NCI-H2107 (cell line): ENCODE results near the gene SESN1.
"Not testable (repeated sequence)": the region's sequence is repeated elsewhere in the genome, so short reads cannot be mapped to it uniquely, and the experiment has no call there.

Experiments
- DNase-seq: peaks from one replicate; lab custom pipeline; 2025; lab: John Stamatoyannopoulos, UW

Gene SESN1

DNA sequence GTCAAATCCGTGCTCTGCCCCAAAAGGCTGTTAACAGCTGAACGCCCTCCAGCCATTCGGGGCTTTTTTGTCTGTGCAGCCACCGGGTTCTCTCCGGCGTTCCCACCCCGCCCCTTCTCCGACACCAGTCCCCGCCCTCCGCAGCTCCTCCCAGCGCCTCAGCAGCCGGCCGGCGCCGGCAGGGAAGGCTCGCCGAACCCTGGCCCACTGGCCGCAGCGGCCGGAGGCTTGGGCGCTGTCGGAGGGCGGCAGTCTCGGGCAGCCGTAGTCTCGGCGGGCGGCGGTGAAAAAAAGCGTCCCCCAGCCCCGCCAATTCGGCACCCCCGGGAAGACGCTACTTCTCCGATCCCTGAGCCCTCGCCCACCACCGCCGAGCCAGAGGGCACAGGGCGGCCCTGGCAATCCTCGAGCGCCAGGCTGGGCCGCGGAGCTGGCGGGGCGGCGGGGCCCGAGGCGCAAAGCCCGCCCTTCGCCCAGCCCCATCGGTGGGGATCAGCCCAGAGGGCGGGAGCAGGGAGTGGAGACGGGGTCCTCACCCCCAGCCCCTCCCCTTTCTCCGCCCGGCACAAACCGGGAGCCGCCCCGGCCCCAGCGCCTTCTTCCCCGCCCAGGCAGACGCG, at the start of gene SESN1:
SESN1 (minus strand) TSS at position 431 of the 620 bp plus-strand sequence. CDS start 773 bp downstream, outside the sequence.
- peak; percentile 67 for DNase-seq

DNA sequence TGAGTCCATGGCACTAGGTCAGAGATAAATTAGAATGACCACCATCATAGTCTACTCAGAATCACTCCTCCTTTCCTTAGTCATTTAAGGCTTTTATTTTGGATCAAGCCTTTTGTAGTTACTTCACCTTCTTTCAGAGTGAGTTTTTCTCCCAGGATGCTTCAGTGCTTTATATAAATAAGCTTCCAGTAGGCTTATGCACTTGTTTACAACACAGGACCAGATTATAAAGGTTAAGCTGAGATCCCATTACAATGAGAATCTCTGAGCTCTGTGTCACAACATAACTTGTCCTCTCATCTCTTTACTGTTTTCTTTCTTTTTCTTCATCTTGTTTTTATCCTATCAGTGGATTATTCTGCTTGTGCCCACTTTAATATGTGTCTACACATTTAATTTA, 48.5 kb upstream of the SESN1 start:
- DNase-seq = no peak

DNA sequence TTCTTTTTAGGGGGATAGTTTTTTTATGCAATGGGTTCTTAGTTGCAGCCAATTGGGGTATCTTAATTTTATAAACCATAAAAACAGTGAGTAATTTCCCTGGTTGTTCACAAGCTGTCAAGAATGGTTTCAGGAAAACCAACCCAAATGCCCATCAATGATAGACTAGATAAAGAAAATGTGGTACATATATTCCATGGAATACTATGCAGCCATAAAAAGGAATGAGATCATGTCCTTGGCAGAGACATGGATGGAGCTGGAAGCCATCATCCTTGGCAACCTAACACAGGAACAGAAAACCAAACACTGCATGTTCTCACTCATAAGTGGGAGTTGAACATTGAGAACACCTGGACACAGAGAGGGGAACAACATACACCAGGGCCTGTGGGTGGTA, 47.4 kb upstream of the SESN1 start:
- not testable (repeated sequence) for DNase-seq

DNA sequence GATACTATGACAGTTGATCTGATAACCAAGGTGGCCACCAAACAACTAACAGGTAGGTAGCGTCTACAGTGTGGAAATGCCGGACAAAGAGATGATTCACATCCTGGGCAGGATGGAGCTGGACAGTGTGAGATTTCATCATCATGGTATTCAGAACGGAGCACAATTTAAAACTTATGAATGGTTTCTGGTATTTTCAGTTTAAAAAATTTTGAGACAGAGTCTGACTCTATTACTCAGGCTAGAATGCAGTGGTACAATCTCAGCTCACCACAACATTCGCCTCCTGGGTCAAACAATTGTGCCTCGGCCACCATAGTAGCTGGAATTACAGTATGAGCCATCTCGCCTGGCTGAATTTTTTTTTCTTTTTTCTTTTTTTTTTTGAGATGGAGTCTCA, 44.5 kb upstream of the SESN1 start:
- DNase-seq = no peak

DNA sequence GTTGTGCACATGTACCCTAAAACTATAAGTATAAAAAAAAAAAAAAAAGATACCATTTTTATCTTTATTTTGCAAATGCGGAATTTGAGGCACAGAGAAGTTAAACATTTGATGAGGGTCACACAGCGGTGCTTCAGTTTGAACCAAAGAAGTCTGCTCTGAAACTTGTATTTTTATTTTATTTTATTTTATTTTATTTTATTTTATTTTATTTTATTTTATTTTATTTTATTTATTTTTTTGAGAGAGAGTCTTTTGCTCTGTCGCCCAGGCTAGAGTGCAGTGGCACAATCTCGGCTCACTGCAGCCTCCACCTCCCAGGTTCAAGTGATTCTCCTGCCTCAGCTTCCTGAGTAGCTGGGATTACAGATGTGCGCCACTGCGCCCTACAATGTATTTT, 41.9 kb upstream of the SESN1 start:
- DNase-seq = not testable (repeated sequence)

DNA sequence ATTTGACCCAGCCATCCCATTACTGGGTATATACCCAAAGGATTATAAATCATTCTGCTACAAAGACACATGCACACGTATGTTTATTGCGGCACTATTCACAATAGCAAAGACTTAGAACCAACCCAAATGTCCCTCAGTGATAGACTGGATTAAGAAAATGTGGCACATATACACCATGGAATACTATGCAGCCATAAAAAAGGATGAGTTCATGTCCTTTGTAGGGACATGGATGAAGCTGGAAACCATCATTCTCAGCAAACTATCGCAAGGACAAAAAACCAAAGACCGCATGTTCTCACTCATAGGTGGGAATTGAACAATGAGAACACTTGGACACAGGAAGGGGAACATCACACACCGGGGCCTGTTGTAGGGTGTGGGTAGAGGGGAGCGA, 41.4 kb upstream of the SESN1 start:
- not testable (repeated sequence) for DNase-seq

DNA sequence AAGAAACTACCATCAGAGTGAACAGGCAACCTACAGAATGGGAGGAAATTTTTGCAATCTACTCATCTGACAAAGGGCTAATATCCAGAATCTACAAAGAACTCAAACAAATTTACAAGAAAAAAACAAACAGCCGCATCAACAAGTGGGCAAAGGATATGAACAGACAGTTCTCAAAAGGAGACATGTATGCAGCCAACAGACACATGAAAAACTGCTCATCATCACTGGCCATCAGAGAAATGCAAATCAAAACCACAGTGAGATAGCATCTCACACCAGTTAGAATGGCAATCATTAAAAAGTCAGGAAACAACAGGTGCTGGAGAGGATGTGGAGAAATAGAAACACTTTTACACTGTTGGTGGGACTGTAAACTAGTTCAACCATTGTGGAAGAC, 41.0 kb upstream of the SESN1 start:
- not testable (repeated sequence) for DNase-seq

DNA sequence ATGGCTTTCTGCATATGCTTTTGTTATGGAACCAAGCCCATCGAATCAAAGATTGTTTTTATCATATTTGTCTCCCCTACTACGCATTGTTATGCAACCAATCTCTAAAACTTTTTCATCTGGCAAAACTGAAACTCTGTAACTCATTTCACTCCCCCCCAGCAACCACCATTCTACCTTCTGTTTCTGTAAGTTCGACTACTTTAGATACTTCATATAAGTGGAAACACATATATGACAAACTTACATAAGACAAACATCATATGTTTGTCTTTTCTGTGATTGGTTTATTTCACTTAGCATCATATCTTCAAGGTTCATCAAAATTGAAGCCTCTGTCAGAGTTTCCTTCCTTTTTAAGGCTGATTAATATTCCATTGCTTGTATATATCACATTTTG, 35.4 kb upstream of the SESN1 start:
- no peak for DNase-seq

DNA sequence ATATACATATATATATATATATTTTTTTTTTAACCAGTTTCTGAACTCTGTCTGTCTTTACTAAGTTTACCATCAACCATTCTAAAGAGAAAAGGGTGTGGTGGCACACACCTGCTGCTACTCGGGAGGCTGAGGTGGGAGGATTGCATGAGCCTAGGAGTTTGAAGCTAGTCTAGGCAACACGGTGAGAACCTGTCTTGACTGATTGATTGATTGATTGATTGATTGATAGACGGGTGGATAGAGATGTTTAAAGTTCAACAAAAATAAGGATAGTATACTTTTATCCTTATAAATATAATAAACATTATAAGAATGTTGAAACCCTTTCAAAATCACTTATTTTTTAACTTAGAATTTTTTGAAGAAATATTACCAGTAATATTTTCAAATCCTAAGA, 30.9 kb upstream of the SESN1 start:
- no peak for DNase-seq

DNA sequence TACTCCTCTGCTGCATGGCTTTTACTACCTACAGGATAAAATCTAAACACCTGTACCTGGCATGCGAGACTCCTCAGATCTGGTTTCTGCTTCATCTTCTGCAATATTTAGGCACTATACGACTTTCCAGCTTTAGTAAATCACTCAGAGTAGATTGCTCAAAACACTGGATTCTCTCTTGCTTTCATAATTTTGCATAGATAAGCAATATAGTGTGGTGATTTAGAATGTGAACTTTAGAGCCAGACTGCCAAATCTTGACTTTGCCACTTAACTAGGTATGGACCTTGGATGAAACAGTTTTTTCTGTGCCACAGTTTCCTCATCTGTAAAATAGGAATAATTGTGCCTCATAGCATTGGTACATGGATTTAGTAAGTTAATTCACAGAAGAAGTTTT, 29.6 kb upstream of the SESN1 start:
- DNase-seq = no peak

DNA sequence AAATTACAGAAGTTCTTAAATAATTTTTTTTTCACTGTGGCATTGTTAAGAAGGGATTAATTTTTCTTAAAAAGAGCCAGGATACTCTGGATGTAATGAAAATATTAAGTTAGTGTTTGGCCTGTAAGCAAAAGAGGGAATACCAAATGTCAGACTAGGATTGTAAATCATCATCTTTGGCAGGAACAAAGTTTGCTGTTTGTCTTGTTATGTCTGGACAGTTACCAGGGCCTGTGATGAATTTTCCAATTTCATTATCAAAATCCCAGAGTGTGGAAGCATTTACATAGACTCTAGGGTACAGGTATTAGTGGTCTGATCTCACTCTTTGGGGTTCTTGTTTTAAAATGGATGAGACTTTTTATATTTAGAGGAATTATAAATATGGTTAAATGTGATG, 26.8 kb upstream of the SESN1 start:
- DNase-seq = no peak

DNA sequence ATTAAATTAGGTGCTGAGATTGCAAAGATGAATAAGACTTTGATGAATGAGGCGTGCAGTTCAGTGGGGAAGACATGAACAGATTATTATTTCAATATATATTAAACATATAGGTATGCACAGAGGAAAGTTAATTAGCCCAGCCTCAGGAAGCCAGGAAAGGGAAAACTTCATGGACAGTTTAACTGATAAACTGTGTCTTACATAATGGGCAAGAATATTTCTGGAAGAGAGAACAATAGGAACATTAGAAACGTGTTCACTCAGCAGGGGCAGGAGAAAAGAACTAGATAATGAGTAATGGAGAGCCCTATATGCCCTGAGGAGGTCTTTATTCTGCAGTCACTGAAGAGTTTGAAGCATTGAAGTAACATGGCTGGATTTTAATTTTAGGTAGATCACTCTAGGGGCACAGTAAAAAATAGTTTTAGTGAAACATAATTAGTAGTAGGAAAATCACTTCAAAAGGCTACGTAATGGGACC, 24.3 kb upstream of the SESN1 start:
- DNase-seq = no peak

DNA sequence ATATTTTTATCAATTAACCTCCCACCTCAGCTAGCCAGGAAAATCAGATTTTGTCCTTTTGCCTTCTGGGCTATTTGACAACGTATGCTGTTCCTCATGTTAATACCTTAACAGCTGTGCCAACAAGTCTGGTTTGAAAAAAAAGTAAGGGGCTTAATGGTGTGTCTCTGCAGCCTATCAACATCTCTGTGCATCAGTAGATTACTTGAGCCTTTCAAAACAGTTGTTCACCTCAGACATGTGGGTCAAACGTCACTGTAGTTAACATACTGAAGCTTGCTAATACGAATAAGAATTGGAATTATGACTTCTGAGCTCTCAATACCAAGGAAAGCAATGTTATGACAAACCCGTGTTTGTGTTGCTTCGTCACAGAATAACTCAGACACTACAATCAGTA, 23.7 kb upstream of the SESN1 start:
- DNase-seq = no peak

DNA sequence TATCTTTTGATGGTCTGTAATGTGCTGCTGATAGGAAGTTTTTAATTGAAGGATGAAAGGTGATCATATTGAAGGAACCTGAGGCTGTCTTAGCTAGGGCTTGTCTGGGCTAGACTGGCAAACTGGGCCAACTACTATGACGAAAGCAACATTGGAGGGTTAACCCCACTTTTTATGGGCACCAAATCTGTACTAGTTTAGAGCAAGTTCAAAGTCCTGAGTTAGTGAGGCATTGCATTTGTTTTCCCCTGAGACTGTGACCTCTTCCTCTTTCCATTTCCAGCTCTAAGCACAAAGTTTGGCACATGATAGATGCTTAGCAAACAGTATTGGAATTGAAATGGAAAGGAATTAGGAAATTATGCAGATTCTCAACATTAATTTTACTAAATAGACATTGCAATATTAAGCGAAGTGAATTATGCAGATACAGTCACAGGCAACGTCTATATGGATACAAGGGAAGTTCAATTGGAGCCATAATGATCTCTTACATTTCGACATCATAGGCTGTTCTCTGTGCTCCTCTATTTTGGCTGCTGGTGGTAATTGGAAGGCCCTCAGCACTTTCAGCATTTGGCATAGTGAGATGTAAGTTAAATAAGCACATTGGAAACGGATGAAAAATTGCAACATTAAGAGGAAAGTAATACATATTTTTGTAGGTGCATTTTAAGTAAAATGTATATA, 22.8 kb upstream of the SESN1 start:
- DNase-seq = no peak

DNA sequence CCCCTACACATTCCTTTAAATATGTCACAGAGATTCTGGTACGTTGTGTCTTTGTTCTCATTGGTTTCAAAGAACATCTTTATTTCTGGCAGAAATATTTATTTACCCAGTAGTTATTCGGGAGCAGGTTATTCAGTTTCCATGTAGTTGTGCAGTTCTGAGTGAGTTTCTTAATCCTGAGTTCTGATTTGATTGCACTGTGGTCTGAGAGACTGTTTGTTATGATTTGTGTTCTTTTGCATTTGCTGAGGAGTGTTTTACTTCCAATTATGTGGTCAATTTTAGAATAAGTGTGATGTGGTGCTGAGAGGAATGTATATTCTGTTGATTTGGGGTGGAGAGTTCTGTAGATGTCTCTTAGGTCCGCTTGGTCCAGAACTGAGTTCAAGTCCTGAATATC, 18.0 kb upstream of the SESN1 start:
- not testable (repeated sequence) for DNase-seq

DNA sequence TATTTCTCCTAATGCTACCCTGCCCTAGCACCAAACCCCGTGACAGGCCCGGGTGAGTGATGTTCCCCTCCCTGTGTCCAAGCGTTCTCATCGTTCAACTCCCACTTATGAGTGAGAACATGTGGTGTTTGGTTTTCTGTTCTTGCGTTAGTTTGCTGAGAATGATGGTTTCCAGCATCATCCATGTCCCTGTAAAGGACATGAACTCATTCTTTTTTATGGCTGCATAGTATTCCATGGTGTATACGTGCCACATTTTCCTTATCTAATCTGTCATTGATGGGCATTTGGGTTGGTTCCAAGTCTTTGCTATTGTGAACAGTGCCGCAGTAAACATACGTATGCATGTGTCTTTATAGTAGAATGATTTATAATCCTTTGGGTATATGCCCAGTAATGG, 15.0 kb upstream of the SESN1 start:
- DNase-seq = not testable (repeated sequence)

DNA sequence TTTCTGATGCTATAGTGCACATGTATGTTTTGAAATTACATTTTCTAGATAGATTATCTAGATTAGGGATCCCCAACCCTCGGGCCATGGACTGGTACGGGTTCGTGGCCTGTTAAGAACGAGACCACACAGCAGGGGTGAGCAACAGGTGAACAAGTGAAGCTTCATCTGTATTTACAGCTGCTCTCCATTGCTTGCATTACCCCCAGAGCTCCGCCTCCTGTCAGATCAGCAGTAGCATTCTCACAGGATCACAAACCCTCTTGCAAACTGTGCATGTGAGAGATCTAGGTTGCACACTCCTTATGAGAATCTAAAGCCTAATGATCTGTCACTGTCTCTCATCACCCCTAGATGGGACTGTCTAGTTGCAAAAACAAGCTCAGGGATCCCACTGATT, 11.0 kb upstream of the SESN1 start:
- DNase-seq = no peak

DNA sequence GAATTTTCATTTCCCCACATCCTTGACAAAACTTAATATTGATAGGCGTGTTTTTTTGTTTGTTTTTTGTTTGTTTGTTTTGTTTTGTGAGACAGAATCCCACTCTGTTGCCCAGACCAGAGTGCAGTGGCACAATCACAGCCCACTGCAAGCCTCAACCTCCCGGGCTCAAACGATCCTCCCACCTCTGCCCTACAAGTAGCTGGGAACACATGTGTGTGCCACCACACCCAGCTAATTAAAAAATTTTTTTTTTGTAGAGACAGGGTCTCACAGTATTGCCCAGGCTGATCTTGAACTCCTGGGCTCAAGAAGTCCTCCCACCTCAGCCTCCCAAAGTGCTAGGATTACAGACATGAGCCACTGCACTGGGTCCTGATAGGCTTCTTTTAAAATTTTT, 9.9 kb upstream of the SESN1 start:
- DNase-seq = no peak

DNA sequence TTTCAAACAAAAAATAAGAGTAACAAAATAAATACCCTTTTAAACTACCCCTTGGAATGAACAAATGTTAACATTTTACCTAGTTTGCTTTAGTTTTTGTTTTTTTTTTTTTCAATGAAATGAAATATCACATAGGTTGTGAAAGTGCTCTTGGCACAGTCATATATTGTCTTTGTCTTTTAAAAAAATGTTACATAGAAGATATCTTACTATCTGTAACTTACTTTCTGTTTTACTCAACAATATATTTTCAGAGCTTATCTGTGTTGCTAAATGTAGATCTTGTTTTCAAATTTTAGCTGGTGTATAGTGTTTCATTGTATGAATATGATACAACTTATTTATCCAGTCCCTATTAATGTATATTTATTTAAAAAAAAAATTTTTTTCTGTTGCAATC, 9.3 kb upstream of the SESN1 start:
- no peak for DNase-seq

DNA sequence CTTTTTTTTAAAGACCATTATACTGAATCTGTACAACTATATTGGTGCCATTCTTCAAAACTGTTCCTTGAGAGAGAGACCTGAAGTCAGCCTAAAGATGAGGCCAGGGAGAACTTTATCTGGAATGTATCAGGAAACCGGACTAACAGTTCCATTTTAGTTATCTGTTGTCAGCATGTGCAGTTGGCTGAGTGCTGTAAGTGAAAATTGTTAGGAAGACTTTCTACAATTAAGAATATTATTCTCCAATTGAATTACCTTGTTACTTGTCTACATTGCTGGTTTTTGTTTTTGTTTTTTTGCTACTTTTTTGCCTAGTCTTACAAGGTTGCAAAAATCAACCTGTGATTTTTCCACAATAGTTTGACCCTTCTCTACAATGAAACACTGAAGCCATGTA, 8.1 kb upstream of the SESN1 start:
- DNase-seq = no peak

DNA sequence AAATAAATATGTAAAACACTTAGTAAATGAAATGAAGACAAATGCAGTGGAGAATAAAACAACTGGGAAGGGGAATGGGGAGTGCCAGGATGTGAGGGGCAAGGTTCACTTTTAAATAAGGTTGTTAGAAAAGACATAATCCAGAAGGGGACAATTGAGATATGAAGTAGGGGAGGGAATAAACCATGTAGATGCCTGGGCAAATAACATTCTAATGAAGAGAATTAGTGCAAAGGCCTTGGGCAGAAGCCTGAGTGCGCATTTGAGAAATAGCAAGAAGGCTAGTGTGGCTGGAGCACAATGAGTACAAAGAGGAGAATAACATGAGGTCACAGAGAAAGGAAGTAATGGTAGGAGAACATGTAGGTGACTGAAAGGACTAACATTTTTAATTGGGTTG, 3.0 kb upstream of the SESN1 start:
- DNase-seq = no peak

DNA sequence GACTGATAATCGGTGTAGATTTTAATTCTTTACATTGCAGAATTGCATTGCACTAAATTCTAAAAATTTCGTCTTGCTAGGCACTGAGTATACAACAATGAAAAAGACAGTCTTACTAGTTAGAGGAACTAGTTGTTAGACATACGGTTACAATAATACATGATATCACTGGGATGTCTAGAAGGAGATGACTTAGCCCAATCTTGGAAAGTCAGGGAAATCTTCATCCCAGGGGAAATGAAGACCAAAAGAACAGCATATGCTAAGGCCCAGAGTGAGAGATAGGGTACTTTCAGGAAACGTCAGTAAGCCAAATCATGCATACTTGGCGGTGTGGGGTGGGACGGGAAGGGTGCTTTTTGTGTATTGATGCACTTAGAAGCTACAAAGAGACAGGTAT, 1.6 kb upstream of the SESN1 start:
- no peak for DNase-seq

DNA sequence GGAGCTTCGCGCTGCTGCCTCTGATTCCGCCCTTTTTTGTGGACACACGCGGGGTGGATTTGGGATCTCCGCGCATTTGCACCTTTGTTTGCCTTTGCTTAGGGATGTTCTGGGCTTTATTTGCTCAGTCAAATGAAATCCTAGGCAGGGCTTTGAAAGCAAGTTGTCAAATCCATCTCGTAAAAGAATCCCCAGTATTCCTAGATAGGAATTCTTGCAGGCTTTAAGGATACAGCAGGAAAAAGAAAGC, 1.1 kb upstream of the SESN1 start:
- no peak for DNase-seq
